Fibroblast of lung (primary cell): ENCODE data around the gene HOXD9. TPM values are rescaled to one million over a fixed set of nuclear protein-coding genes. Genes with fewer than 3 reads are reported as not detected.
A peak's percentile ranks its signal among the peaks of the same experiment; 100 is the strongest.

ENCODE experiments used
- DNase-seq, 2 donors: peaks; one replicate each; pipeline versions ENCODE4 v3.0.0 to v3.0.0-alpha.2; 2010; ENCODE audit warnings: low read depth in 2 of 2
- H2AFZ ChIP-seq: 2 replicates; pipeline ENCODE4 v1.5.1; 2012; ENCODE audit warnings: low read length, control low read depth, inconsistent platforms
- H3K27ac ChIP-seq: 2 replicates; pipeline ENCODE4 v1.5.1; 2011; ENCODE audit warnings: low read length, control low read depth; ENCODE audit not compliant: insufficient read depth
- H3K27me3 ChIP-seq: 2 replicates; pipeline ENCODE4 v1.5.1; 2011; ENCODE audit warnings: mild to moderate bottlenecking, low read length; ENCODE audit not compliant: control insufficient read depth, insufficient read depth
- H3K36me3 ChIP-seq: 2 replicates; pipeline ENCODE4 v1.5.1; 2011; ENCODE audit warnings: low read length; ENCODE audit not compliant: control insufficient read depth, insufficient read depth
- H3K4me1 ChIP-seq: 2 replicates; pipeline ENCODE4 v1.5.1; 2011; ENCODE audit warnings: low read length; ENCODE audit not compliant: control insufficient read depth, insufficient read depth; ENCODE audit errors: extremely low read depth
- H3K4me2 ChIP-seq: 2 replicates; pipeline ENCODE4 v1.5.1; 2011; ENCODE audit warnings: low read length, control low read depth; ENCODE audit not compliant: insufficient read depth; ENCODE audit errors: extremely low read depth
- H3K4me3 ChIP-seq, 4 experiments: fragments of 200-600 bp in 1 of 4; sonication (generic) in 1 of 4; replicated peaks in 1 of 4; 2 replicates each; pipeline ENCODE4 v1.5.1; 2011 to 2016; ENCODE audit warnings: low read length in 4 of 4, low read depth in 3 of 4, mild to moderate bottlenecking in 3 of 4, control low read depth in 2 of 4, inconsistent platforms in 1 of 4, mixed read lengths in 1 of 4; ENCODE audit not compliant: insufficient read depth in 1 of 4; ENCODE audit errors: control extremely low read depth in 1 of 4
- H3K79me2 ChIP-seq: 2 replicates; pipeline ENCODE4 v1.5.1; 2012; ENCODE audit warnings: mild to moderate bottlenecking, low read length, inconsistent platforms; ENCODE audit not compliant: control insufficient read depth, insufficient read depth
- H3K9ac ChIP-seq: 2 replicates; pipeline ENCODE4 v1.5.1; 2011; ENCODE audit warnings: mild to moderate bottlenecking, low read length, control low read depth; ENCODE audit not compliant: insufficient read depth
- H3K9me3 ChIP-seq: 2 replicates; pipeline ENCODE4 v1.5.1; 2012; ENCODE audit warnings: low read depth, low read length; ENCODE audit not compliant: control insufficient read depth, insufficient read depth
- H4K20me1 ChIP-seq: 2 replicates; pipeline ENCODE4 v1.5.1; 2011; ENCODE audit warnings: low read length; ENCODE audit not compliant: control insufficient read depth, insufficient read depth; ENCODE audit errors: extremely low read depth
- CTCF ChIP-seq, 2 donors: IDR thresholded peaks in 1 of 2; conservative IDR thresholded peaks in 1 of 2; 1 replicate in 1 of 2; 2 replicates in 1 of 2; pipeline ENCODE4 v1.5.1; 2011 to 2012; ENCODE audit warnings: low read length in 2 of 2, control low read depth in 1 of 2, inconsistent platforms in 1 of 2, low read depth in 1 of 2, mild to moderate bottlenecking in 1 of 2
- EZH2 ChIP-seq: IDR thresholded peaks from 2 replicates; pipeline ENCODE4 v1.5.1; 2012; ENCODE audit warnings: low read length, control low read depth, mild to moderate bottlenecking; ENCODE audit errors: missing control alignments
- polyA plus RNA-seq, 2 donors: library from polyadenylated mRNA; depleted of rRNA in 1 of 2; stranded (reverse) in 1 of 2; unstranded in 1 of 2; fragments of >200 nt; gene quantifications; 2 replicates each; pipeline ENCODE4 v1.2.1, GENCODE V29; 2011 to 2012; ENCODE audit warnings: missing spikeins in 1 of 2
- total RNA-seq: library from RNA; depleted of rRNA; stranded (reverse); fragments of >200 nt; gene quantifications from 2 replicates; pipeline ENCODE4 v1.2.1, GENCODE V29; 2014

HOXD9 gene
- total and polyA plus RNA-seq, 2 donors (not counting 1 experiment from before 2014, with no cell fraction given), result not detected

DNA sequence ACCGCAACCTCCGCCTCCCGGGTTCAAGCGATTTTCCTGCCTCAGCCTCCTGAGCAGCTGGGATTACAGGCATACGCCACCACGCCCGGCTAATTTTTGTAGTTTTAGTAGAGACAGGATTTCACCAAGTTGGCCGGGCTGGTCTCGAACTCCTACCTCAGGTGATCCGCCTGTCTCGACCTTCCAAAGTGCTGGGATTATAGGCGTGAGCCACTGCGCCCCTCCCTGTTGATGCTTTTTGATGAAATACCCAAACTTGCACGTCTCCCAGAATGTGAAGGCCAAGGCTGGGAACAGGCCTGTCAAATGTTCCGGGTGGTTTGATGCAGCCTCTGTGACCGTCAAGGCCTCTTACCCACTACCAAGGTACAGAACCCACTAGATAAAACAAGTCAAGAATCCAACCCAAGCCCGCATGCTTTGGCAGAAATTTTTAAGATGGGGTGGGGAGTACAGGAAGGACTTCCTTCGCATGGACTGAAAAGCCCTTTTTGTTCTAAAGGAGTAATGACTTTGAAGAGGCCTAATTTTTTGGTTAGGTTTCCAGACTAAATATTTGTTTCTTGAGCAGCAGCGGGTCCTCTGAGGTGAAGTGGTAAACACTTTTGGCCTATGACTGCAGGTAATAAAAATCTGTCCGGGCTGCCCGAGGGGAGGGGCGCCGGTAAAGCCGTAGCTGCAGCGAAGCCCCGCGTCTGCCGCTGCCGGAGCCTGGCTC, 35.0 kb upstream of the HOXD9 start:
- Histone ChIP-seq H3K4me2 (no peak overlapping the region), H3K27ac (no peak overlapping the region), H4K20me1 (no peaks in the 10 kb centered on the region), H3K9me3 (no peaks in the 10 kb centered on the region), H3K9ac (no peak overlapping the region), H3K27me3 (peaks cover 87% of the 10 kb centered on the region), H3K4me3 (no peak overlapping the region), H2AFZ (no peak overlapping the region), H3K36me3 (no peaks in the 10 kb centered on the region), H3K79me2 (no peaks in the 10 kb centered on the region), H3K4me1 (no peaks in the 10 kb centered on the region)
- no peak for TF ChIP-seq CTCF (conservative IDR thresholded peaks at IDR 0.05 in 1 of 2, IDR thresholded peaks at IDR 0.05 in 1 of 2; ENCODE audit: low read depth in 1 of 2, low read length in 2 of 2)
- TF ChIP-seq EZH2, result no peak
- no peak for DNase-seq

- Histone ChIP-seq H3K4me3 (peak overlapping the region in 1 of 4 experiments; percentile 19), H3K9ac (no peak overlapping the region), H3K36me3 (no peaks in the 10 kb centered on the region), H3K27ac (no peak overlapping the region), H2AFZ (no peak overlapping the region), H3K9me3 (no peaks in the 10 kb centered on the region), H4K20me1 (no peaks in the 10 kb centered on the region), H3K4me2 (peak overlapping the region; percentile 1), H3K4me1 (no peaks in the 10 kb centered on the region), H3K27me3 (peaks cover 83% of the 10 kb centered on the region), H3K79me2 (no peaks in the 10 kb centered on the region)
- TF ChIP-seq EZH2, result peak; percentile 51
- peak; percentile 79 to 81 for TF ChIP-seq CTCF (conservative IDR thresholded peaks at IDR 0.05 in 1 of 2, IDR thresholded peaks at IDR 0.05 in 1 of 2; ENCODE audit: low read depth in 1 of 2, low read length in 2 of 2)
- peak; percentile 34 to 42 for DNase-seq
Observed at GRCh38 chr2:176088048-176088936, 34.2 kb upstream of the HOXD9 start.
